NT2/D1 (cell line): ENCODE measurements around the gene P2RY6.

Experiments
- SUZ12 ChIP-seq: IDR thresholded peaks from 2 replicates; pipeline ENCODE4 v1.6.1; 2011; ENCODE audit not compliant: insufficient read length, insufficient read depth; ENCODE audit errors: extremely low read depth
- YY1 ChIP-seq: IDR thresholded peaks from 2 replicates; pipeline ENCODE4 v1.6.1; 2011; ENCODE audit not compliant: insufficient read length, insufficient read depth
- ZNF274 ChIP-seq: IDR thresholded peaks from 2 replicates; pipeline ENCODE4 v1.6.1; 2011; ENCODE audit warnings: mild to moderate bottlenecking, low read depth, low read length

- TF ChIP-seq YY1, result no peak
- TF ChIP-seq ZNF274, result no peak
- no peak for TF ChIP-seq SUZ12
Measured at GRCh38 chr11:73229321-73229895, 42.7 kb upstream of the P2RY6 start.
